Mammary epithelial cell (primary cell): ENCODE measurements around the gene CALCR.
"Not testable (repeated sequence)": the region's sequence is repeated elsewhere in the genome, so short reads cannot be mapped to it uniquely, and the experiment has no call there.

ENCODE experiments used
- CTCF ChIP-seq, 2 donors: IDR thresholded peaks in 1 of 2; conservative IDR thresholded peaks in 1 of 2; 2 replicates each; pipeline ENCODE4 v1.5.1; 2011 to 2012; ENCODE audit warnings: inconsistent platforms in 2 of 2, low read length in 2 of 2, mild to moderate bottlenecking in 2 of 2, control low read depth in 1 of 2, low read depth in 1 of 2; ENCODE audit not compliant: insufficient read depth in 1 of 2; ENCODE audit errors: extremely low read depth in 1 of 2
- EZH2 ChIP-seq: IDR thresholded peaks from 2 replicates; pipeline ENCODE4 v1.6.1; 2012; ENCODE audit warnings: low read length, inconsistent platforms, borderline replicate concordance

- not testable (repeated sequence) for TF ChIP-seq CTCF (conservative IDR thresholded peaks at IDR 0.05 in 1 of 2, IDR thresholded peaks at IDR 0.05 in 1 of 2; ENCODE audit: extremely low read depth in 1 of 2, insufficient read depth in 1 of 2, low read depth in 1 of 2, low read length in 2 of 2); EZH2
Measured at GRCh38 chr7:93591224-93592050, 16.9 kb upstream of the CALCR start.
